GM18861 (cell line): ENCODE measurements around the gene IL17RA.
"Not testable (repeated sequence)": the region's sequence is repeated elsewhere in the genome, so short reads cannot be mapped to it uniquely, and the experiment has no call there.

Experiments
- ATAC-seq: cut with Tn5 transposase; IDR thresholded peaks from one replicate; pipeline ENCODE4 v1.9.1; 2021; ENCODE audit not compliant: unreplicated experiment

Gene IL17RA

DNA sequence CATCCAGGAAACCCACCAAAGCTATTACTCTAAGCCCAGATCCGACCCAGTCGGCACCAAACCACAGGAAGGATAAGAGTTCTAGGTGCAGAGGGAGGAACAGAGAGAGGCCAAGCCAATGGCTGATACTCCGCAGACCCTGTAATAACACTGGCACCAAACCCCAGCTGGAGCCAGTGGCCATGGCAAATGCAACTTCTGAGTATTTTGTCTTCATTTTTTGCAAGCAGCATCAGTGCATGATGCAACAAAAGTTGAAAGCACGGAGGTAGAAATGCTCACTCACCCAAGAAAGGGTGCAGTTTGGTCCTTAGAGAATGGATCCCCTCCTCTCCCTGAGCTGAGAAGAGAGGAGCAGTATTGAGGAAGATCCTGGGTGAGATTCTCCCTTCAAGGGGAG lies 33.5 kb downstream of the IL17RA start:
- ATAC-seq: no peak

DNA sequence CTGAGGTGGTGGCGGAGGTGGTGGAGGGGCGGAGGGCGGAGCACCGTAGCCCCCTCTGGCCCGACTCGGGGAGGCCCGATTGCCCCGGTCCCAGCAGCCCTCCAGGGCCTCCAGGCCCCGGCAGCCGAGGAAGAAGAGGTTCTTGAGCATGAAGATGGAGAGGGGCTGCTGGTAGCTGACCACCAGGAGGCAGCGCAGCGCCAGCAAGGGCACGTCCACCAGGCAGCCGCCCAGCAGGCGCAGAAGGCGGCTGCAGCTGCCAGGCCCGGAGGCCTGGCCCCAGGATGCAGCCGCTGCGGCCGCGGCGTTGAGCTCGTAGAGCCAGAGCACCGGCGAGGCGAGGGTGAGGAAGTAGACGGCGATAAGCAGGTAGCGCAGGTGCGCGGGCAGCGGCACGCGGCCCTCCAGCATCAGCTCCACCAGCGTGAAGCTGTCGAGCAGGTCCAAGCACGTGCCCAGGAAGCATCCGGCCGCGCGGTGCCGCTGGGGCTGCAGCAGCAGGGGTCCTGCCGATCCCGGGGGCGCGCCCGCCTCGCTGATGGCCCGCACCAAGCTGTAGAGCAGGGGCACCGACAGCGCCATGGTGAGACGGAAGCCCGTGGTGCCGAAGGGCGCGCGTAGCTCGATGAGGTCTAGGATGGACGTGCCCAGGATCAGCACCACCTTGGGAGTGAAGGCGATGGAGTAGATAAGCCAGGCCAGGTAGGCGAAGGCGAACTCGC lies 34.8 kb downstream of the IL17RA start:
- ATAC-seq: no peak

DNA sequence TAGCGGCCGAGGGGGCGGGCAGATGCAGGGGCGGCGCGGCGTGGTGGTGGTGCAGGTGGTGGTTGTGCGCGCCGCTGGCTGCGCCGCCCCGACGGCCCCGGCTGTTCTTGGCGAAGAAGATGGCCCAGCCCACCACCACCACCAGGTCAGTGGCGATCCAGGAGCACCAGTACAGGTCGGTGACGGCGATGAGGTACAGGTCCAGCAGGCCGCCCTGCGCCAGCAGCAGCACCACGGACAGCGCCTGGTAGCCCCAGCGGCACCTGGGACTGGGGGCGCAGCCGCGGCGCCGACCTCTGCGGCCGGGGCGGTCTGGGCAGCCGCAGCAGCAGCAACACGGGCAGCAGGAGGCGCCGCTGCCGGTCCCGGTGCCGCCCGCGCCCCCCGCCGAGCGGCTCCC lies 35.5 kb downstream of the IL17RA start:
- ATAC-seq: no peak

DNA sequence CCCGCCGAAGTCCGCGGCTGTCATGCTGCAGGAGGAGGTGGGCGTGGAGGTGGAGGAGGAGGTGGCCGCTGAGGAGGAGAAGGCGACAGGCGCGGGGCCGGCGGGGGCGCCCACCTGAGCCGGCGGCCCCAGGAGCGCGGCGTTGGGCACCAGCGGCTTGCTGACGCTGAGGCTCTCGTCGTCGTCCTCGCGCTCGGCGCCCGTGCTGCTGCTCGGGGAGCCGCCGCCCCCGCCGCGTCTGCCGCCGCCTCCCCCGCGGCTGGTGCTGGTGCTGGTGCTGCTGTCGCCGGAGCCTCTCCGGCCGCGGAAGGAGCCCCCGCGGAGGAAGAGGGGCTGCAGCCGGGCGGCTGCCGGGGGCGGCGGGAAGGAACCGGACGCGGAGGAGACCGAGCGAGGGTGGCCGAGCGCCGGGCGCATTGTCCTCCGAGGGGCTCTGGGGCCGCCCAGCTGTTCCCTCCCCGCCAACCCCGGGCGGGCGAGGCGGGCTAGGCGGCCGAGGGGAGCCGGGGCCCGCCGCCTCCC lies 36.0 kb downstream of the IL17RA start:
- ATAC-seq: no peak

DNA sequence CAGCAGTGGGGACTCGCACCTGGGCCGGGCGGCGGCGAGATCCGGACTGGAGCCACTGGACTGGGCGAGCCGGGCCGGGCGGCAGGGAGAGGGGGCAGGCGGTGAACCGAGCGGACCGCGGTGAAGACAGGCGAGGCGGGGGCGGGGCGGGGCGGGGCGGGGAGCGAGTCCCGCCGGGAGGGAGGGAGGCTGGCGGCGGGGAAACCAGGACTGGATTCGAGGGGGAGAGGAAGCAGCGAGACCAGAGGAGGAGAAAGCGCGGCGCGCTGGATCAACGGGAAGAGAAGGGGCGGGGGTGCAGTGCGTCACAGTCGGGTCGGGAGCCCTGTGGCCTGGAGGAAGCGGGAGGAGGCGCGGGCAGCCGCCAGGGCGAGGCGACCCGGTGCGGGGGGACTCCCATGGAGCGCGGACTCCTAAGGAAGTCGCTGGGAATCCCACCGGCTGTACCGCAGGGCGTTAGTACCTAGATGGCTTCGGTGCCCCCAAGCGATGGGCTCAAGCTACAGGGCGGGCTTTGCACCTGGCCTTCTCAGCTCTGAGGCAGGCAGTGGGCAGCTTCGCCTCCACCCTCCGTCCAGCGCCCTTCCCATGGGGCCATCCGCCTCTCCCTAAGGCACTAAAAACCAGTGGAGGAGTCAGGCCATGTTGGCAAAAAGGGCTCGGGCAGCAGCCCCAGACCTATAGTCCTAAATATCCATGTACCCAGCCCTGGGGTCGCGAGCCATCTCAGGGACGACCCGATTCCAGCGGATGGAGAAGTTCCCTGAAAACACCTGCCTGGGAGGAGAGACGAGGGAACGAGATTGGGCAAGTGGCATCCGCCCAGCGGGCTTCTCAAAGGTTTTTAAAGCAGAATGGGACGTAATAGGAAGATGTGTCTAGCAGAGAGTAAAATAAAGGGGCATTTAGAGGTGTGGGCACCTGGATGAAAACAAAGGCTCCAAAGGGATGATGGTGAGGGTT lies 36.7 kb downstream of the IL17RA start, which contains the start of gene TMEM121B:
TSS of gene TMEM121B (minus strand) at position 128 of the 963 bp plus-strand sequence. CDS start 233 bp downstream, outside the sequence.
- ATAC-seq: no peak

- no peak for ATAC-seq
Observed at GRCh38 chr22:17130199-17130598, 45.4 kb downstream of the IL17RA start.

GRCh38 chr22:17131686-17132085 lies 46.9 kb downstream of the IL17RA start:
- no peak for ATAC-seq

GRCh38 chr22:17132112-17132511 lies 47.3 kb downstream of the IL17RA start:
- ATAC-seq: no peak

- no peak for ATAC-seq
Observed at GRCh38 chr22:17133137-17133536, 48.3 kb downstream of the IL17RA start.

DNA sequence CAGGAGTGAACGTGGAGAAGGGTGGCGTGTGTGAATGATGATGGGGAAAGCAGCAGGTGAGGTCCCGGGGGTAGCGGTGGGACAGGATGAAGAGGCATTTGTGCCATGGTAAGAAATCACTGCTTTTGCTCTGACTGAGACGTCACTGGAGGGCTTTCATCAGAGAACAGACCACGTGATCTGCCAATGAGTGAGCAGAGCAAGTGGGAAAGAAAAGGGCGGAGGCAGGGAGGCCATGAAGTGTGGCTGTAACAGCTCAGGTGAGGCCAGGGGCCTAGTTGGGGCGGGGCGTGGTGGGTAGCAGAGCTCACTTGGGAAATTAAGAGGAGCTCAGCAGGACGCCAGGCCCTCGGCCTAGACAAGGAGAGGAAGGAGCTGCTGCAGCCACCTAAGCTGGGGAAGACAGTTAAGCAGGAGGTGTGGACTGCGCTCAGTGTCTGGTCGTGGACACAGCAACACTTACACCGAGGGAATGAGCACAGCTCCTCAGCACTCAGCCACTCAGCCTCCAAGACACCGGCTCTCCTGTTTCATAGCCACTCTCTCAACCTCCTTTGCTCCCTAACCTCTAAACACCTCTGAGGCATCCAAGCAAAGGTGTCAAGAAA lies 50.5 kb downstream of the IL17RA start:
- ATAC-seq: no peak

DNA sequence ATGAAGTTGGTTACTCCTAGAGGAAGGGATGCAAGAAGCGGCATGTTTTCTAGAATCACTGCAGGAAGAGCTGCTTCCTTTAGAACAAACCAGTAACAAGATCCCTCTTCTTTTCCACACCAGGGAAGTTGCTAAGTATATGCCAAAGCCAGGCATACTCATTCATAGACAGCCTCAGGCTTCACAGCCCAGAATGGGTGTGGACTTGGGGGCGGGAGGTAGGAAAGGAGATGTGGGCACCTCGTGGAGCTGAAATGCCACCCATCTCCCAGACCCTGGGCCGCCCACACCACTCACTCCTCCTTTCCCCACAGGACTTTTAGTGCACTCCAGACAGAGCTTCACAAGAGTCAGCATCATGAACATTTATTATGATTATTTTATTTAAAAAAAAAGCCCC lies 52.4 kb downstream of the IL17RA start:
- no peak for ATAC-seq

DNA sequence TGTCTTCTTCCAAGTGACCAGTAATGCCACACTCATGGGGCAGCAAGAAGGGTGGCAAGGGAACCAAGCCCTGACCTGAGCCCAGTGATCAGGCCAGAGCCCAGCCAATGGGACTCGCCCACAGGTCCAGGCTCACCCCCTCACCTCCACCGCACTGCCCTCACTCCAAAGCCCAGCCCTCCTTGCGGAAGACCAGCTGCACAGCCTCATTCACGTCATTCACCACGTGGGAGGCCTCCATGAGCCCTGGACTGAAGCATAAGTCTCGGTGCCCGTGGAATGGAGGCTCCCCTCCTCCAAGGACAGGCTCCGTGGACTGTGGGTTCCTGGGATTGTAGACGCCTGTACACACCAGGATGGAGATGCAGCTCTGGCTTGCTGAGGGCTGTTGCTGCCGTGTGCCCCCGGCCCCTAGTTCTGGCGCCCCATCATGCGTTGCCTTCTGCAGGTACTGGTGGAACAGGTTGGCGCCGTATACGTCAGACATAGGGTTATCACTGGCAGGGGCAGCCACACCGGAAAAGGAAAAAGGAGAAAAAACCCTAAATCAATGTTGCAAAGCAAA lies 53.1 kb downstream of the IL17RA start:
- ATAC-seq: no peak

- ATAC-seq: no peak
Observed at GRCh38 chr22:17138513-17138912, 53.7 kb downstream of the IL17RA start.

DNA sequence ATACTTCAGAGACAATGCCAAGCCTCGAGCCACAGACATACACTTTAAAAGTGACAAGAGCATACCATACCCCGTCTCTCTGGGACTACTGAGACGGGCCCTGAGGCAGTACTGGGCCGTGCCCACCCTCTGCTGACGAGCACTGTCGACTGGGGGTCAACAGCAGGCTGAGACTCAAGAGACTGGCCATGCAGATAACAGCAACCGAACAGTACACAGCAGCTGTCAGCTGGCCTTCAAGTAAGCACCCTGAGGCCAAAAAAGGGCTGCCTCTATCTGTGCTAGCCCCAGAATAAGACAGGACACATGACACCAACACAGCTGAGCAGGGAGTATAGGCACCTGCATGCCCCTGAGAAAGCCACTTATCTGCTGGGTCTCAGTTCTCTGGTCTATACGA lies 55.2 kb downstream of the IL17RA start:
- no peak for ATAC-seq

DNA sequence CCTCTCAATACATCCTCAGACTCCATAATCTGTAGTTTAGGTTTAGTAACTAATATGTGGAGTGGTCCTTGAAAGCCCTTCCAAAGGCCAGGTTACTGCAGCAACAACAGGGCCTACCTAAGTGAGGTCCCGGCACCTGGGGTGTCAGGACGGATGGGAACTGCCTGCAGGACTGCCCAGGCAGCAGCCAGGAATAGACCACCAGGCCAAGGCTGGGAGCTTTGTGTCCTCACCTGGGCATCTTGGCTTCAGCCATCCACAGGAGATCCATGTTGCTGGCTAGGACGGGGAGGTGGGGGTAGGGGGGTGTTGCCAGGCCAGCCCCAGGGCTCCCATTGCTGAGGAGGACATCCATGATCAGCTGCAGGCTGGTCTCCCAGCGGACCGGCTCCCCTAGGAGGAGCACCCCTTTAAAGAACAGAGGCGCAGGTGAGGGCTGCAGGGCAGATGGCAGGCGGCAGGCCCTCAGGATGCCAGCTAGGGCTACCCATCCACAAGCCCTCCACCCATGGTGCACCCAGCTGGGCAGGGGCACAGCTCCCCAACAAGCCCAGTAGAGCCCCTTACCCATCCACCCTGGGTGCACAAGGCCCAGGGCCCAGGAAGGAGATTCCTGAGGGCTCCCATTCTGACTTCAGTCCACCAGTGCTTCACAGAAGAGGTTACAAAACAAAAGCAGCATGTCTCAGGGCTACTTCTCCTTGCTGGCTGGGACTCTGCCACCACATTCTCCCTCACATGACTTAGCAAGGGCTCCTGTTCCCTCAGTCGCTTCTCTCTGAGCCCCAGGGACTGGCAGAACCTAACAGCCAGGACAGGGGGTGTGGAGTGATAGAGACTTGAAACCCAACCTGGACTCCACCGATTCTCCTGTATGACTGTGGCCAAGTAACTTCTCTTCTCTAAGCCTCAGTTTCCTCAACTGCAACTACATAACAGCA lies 56.3 kb downstream of the IL17RA start:
- ATAC-seq: no peak

GRCh38 chr22:17143101-17143500 lies 58.3 kb downstream of the IL17RA start:
- ATAC-seq: no peak

- ATAC-seq: no peak
Observed at GRCh38 chr22:17143826-17144225, 59.0 kb downstream of the IL17RA start.

DNA sequence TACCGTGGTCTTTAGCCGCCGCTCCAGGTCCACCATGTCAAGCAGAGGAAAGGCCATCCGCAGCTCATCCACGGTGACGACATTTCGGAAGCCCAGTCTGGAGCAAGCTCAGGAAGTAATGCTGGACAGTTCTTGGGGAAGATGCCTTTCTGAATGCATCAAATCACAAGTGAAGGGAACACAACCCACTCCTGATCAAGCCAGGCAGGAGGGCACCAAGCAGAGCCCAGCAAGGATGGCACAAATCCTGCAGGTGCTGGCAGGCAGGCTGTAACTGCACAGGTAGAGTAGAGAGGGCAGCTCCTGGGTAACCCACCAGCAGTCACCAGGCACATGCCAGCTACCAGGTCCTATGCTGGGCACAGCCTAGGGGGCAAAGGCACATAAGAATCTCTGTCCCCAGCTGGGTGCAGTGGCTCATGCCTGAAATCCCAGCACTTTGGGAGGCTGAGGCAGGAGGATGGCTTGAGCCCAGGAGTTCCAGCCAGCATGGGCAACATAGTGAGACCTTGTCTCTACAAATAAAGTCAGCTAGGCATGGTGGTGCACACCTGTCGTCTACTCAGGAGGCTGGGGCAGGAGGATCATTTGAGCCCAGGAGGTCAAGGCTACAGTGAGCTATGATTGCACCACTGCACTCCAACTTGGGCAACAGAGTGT lies 60.4 kb downstream of the IL17RA start:
- no peak for ATAC-seq

DNA sequence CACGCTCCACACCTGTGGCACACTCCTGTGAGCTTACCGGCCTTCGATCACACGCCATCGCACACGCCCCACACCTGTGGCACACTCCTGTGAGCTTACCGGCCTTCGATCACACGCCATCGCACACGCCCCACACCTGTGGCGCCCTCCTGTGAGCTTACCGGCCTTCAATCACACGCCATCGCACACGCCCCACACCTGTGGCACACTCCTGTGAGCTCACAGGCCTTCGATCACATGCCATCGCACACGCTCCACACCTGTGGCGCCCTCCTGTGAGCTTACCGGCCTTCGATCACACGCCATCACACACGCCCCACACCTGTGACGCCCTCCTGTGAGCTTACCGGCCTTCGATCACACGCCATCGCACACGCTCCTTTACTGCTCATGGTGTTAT lies 62.7 kb downstream of the IL17RA start:
- ATAC-seq: not testable (repeated sequence)
